PC-3 (cell line): ENCODE results near the gene HOXD1. TPM values are rescaled to one million over a fixed set of nuclear protein-coding genes. Genes with fewer than 3 reads are reported as not detected.

Experiments used
- ATAC-seq: fragments of 200-7000 bp; cut with Tn5 transposase; 2 replicates; pipeline ENCODE4 v1.9.1; 2020; ENCODE audit warnings: mild to moderate bottlenecking, moderate library complexity
- BruUV-seq: library from RNA; stranded (reverse); fragments of 400-500 nt; replicated peaks from 2 replicates; lab custom pipeline; 2021; lab: Mats Ljungman, UMichigan
- CTCF ChIA-PET: fragments of 300-600 bp; sonication (Branson Sonifier 250); formaldehyde crosslinking; loops from one replicate; lab custom pipeline; 2022; ENCODE audit warnings: antibody characterized with exemption; lab: Charles Lee
- POLR2A ChIA-PET: fragments of 300-600 bp; sonication (Branson Sonifier 250); formaldehyde crosslinking; loops from one replicate; lab custom pipeline; 2022; ENCODE audit warnings: antibody characterized with exemption; ENCODE audit not compliant: unreplicated experiment; lab: Charles Lee
- DNase-seq: peaks from one replicate; pipeline ENCODE4 v3.0.0-alpha.2; 2015
- H2AFZ ChIP-seq: fragments of 300-600 bp; sonication (generic); 2 replicates; pipeline ENCODE4 v1.6.0; 2016; ENCODE audit warnings: antibody characterized with exemption, low read length
- H3F3A ChIP-seq: fragments of 300-600 bp; sonication (generic); one replicate; pipeline ENCODE4 v1.6.0; 2017; ENCODE audit warnings: antibody characterized with exemption, low read length, control low read depth, mild to moderate bottlenecking; ENCODE audit not compliant: unreplicated experiment
- H3K27ac ChIP-seq: fragments of 300-600 bp; sonication (generic); 2 replicates; pipeline ENCODE4 v1.5.1; 2016; ENCODE audit warnings: mild to moderate bottlenecking, low read length
- H3K27me3 ChIP-seq: fragments of 300-600 bp; sonication (generic); 2 replicates; pipeline ENCODE4 v1.6.1; 2016; ENCODE audit warnings: low read length, mixed read lengths
- H3K36me3 ChIP-seq: fragments of 300-600 bp; sonication (generic); 2 replicates; pipeline ENCODE4 v1.6.1; 2016; ENCODE audit warnings: low read depth, mixed run types, low read length, mixed read lengths
- H3K4me1 ChIP-seq: fragments of 300-600 bp; sonication (generic); 2 replicates; pipeline ENCODE4 v1.5.1; 2016; ENCODE audit warnings: low read length; ENCODE audit not compliant: insufficient read depth
- H3K4me2 ChIP-seq: fragments of 300-600 bp; sonication (generic); 2 replicates; pipeline ENCODE4 v1.6.0; 2016; ENCODE audit warnings: low read length
- H3K4me3 ChIP-seq: fragments of 300-600 bp; sonication (generic); 2 replicates; pipeline ENCODE4 v1.5.1; 2016; ENCODE audit warnings: mild to moderate bottlenecking, low read length, mixed read lengths
- H3K79me2 ChIP-seq: fragments of 300-600 bp; sonication (generic); 2 replicates; pipeline ENCODE4 v1.6.1; 2017; ENCODE audit warnings: low read length, mixed read lengths
- H3K9ac ChIP-seq: fragments of 300-600 bp; sonication (generic); 2 replicates; pipeline ENCODE4 v1.6.0; 2016; ENCODE audit warnings: mild to moderate bottlenecking, low read length
- H3K9me2 ChIP-seq: fragments of 300-600 bp; sonication (generic); replicated peaks from 2 replicates; pipeline ENCODE4 v1.6.1; 2016; ENCODE audit warnings: mixed run types, low read length, mixed read lengths
- H3K9me3 ChIP-seq: fragments of 300-600 bp; sonication (generic); 2 replicates; pipeline ENCODE4 v1.6.1; 2016; ENCODE audit warnings: low read length, mixed read lengths
- H4K20me1 ChIP-seq: fragments of 300-600 bp; sonication (generic); 2 replicates; pipeline ENCODE4 v1.6.1; 2016; ENCODE audit warnings: low read length, mixed read lengths
- CTCF ChIP-seq: fragments of 300-600 bp; sonication (generic); conservative IDR thresholded peaks from 2 replicates; pipeline ENCODE4 v1.5.1; 2017; ENCODE audit warnings: antibody characterized with exemption, low read depth, mild to moderate bottlenecking, low read length
- EZH2 ChIP-seq: fragments of 300-600 bp; sonication (generic); IDR thresholded peaks from one replicate; pipeline ENCODE4 v1.6.1; 2017; ENCODE audit warnings: antibody characterized with exemption, mild to moderate bottlenecking, low read length; ENCODE audit not compliant: unreplicated experiment
- EZH2phosphoT487 ChIP-seq: fragments of 300-600 bp; sonication (generic); IDR thresholded peaks from 2 replicates; pipeline ENCODE4 v1.6.1; 2018; ENCODE audit warnings: mild to moderate bottlenecking, antibody characterized with exemption, low read length, borderline replicate concordance
- intact Hi-C: fragments of 100-400 bp; cut with micrococcal nuclease; formaldehyde crosslinking; loops from 2 replicates; pipeline ENCODE4 v1.9.0; 2023
- total RNA-seq: library from RNA; depleted of rRNA; stranded (reverse); fragments of >200 nt; gene quantifications from 2 replicates; pipeline ENCODE4 v1.2.3, GENCODE V29; 2014

Gene HOXD1
- total RNA-seq, 1 experiment from 2014 or later = not detected

DNA sequence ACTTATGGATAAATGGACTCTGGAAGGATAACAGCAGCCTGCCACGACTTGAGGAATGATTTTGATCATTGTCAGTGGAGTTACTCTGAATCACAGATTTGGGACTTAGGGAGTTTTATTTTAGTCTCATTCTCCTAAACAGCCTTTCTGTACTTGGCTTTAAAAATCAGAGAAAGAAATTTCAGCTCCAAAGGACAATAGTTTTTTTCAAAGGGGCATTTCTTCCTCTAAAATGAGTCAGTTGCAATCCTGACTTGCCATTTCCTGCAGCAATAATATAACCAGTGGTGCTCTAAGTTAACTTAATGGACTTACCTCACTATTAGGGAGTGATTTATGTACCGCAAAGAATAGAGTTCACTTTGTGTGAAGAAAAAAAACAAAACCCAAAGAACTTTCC lies 45.7 kb downstream of the HOXD1 start:
- ChIA-PET CTCF (no interaction called here), POLR2A (no interaction called here)
- no peaks in the 10 kb centered on the region for H4K20me1 ChIP-seq
- H2AFZ ChIP-seq = no peak overlapping the region
- H3K9me2 ChIP-seq = no peaks in the 10 kb centered on the region
- TF ChIP-seq EZH2phosphoT487 = no peak
- TF ChIP-seq CTCF = no peak
- TF ChIP-seq EZH2 = no peak
- H3K4me1 ChIP-seq = no peaks in the 10 kb centered on the region
- DNase-seq = no peak
- no peaks in the 10 kb centered on the region for H3K79me2 ChIP-seq
- H3F3A ChIP-seq = no peaks in the 10 kb centered on the region
- intact Hi-C loops = no loop called here
- no peaks in the 10 kb centered on the region for H3K9me3 ChIP-seq
- H3K36me3 ChIP-seq = no peaks in the 10 kb centered on the region
- no peak overlapping the region for H3K9ac ChIP-seq
- BruUV-seq = no TSS peak
- no peaks in the 10 kb centered on the region for H3K27me3 ChIP-seq
- no peak overlapping the region for H3K4me3 ChIP-seq
- ATAC-seq = no peak
- no peak overlapping the region for H3K4me2 ChIP-seq
- H3K27ac ChIP-seq = no peak overlapping the region

DNA sequence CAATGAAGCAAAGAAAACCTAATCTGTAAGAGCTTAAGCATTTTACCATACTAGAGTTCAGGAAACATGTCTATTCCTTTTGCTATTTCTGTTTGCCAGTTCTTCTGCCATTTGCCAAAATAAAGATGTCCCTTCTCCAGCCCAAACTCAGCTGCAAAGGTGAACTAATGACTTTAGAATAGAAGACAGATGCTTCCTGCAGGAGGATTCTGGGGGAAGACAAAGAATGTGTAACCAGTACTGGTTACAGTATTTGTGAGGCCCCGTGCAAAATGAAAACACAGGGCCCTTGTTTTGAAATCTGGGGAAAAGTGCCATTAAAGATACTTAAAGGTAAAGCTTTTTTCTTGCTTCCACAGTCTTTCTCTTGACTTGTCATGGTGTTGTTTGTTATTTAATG lies 46.5 kb downstream of the HOXD1 start:
- Histone ChIP-seq H3K4me1 (no peaks in the 10 kb centered on the region), H3F3A (no peaks in the 10 kb centered on the region), H3K4me2 (no peak overlapping the region), H2AFZ (no peak overlapping the region), H3K9me2 (no peaks in the 10 kb centered on the region), H3K27ac (no peak overlapping the region), H3K4me3 (no peak overlapping the region), H3K36me3 (no peaks in the 10 kb centered on the region), H3K9ac (no peak overlapping the region), H3K9me3 (no peaks in the 10 kb centered on the region), H3K27me3 (no peaks in the 10 kb centered on the region), H4K20me1 (no peaks in the 10 kb centered on the region), H3K79me2 (no peaks in the 10 kb centered on the region)
- ATAC-seq = no peak
- ChIA-PET POLR2A (no interaction called here), CTCF (no interaction called here)
- DNase-seq = no peak
- TF ChIP-seq EZH2phosphoT487 = no peak
- intact Hi-C loops = no loop called here
- no TSS peak for BruUV-seq

- no peaks in the 10 kb centered on the region for H3K4me1 ChIP-seq
- H3K9ac ChIP-seq = no peak overlapping the region
- ATAC-seq (no peak), DNase-seq (no peak)
- no peak overlapping the region for H2AFZ ChIP-seq
- H3K27ac ChIP-seq = no peak overlapping the region
- H3K9me2 ChIP-seq = no peaks in the 10 kb centered on the region
- no TSS peak for BruUV-seq
- TF ChIP-seq EZH2 = no peak
- TF ChIP-seq EZH2phosphoT487 = no peak
- TF ChIP-seq CTCF = no peak
- no peaks in the 10 kb centered on the region for H3F3A ChIP-seq
- H3K79me2 ChIP-seq = no peaks in the 10 kb centered on the region
- CTCF ChIA-PET = no interaction called here
- intact Hi-C loops = no loop called here
- H3K27me3 ChIP-seq = no peaks in the 10 kb centered on the region
- H3K9me3 ChIP-seq = no peaks in the 10 kb centered on the region
- H3K36me3 ChIP-seq = no peaks in the 10 kb centered on the region
- POLR2A ChIA-PET = no interaction called here
- no peak overlapping the region for H3K4me3 ChIP-seq
- no peak overlapping the region for H3K4me2 ChIP-seq
- no peaks in the 10 kb centered on the region for H4K20me1 ChIP-seq
Measured at GRCh38 chr2:176237456-176237855, 49.0 kb downstream of the HOXD1 start.
